HepG2 (cell line): ENCODE results near the gene OBP2A. TPM values are rescaled to one million over a fixed set of nuclear protein-coding genes. Genes with fewer than 3 reads are reported as not detected.

Experiments used
- ATAC-seq: fragments of 200-7000 bp; cut with Tn5 transposase; 3 replicates; pipeline ENCODE4 v1.9.1; 2020; ENCODE audit warnings: mild to moderate bottlenecking, moderate library complexity
- BruUV-seq: library from RNA; stranded (reverse); fragments of 400-500 nt; replicated peaks from 2 replicates; lab custom pipeline; 2021; lab: Mats Ljungman, UMichigan
- CTCF ChIA-PET: fragments of 300-600 bp; formaldehyde crosslinking; extraction: SDS; loops from one replicate; lab custom pipeline; 2021; ENCODE audit warnings: low total read pairs, inconsistent platforms, low intra/inter-chr PET ratio; lab: Yijun Ruan, JAX
- POLR2A ChIA-PET: fragments of 350-600 bp; sonication (Branson Sonifier 250); formaldehyde crosslinking; loops from one replicate; lab custom pipeline; 2020; ENCODE audit warnings: antibody characterized with exemption, inconsistent platforms; lab: Yijun Ruan, JAX
- DNase-seq: peaks from one replicate; pipeline ENCODE4 v3.0.0-alpha.2; 2015; ENCODE audit warnings: low spot score
- FAIRE-seq: peaks from 3 replicates; lab custom pipeline; 2011; peaks lifted over from hg19 to GRCh38; lab: Jason Lieb, UNC
- H2AFZ ChIP-seq: one replicate; pipeline ENCODE4 v1.6.1; 2011; ENCODE audit warnings: low read length, inconsistent platforms
- H3K27ac ChIP-seq: fragments of 300-600 bp; 3 replicates; pipeline ENCODE4 v1.8.0; 2011; ENCODE audit warnings: mixed run types, mild to moderate bottlenecking, mixed read lengths, low read length, inconsistent platforms; ENCODE audit not compliant: insufficient read depth; ENCODE audit errors: extremely low read length
- H3K27me3 ChIP-seq, 2 experiments: fragments of 200-600 bp in 1 of 2; 2 replicates in 1 of 2; 3 replicates in 1 of 2; pipeline versions ENCODE4 v1.6.0 to v1.8.0; 2011; ENCODE audit warnings: low read length in 2 of 2, mild to moderate bottlenecking in 2 of 2, moderate library complexity in 2 of 2, inconsistent platforms in 1 of 2; ENCODE audit not compliant: insufficient read depth in 2 of 2, control insufficient read depth in 1 of 2
- H3K36me3 ChIP-seq, 2 experiments: fragments of 200-600 bp in 1 of 2; replicated peaks in 1 of 2; 2 replicates in 1 of 2; 3 replicates in 1 of 2; pipeline versions ENCODE4 v1.5.1 to v1.8.0; 2011; ENCODE audit warnings: low read length in 2 of 2, inconsistent platforms in 1 of 2; ENCODE audit not compliant: insufficient read depth in 2 of 2, control insufficient read depth in 1 of 2
- H3K4me1 ChIP-seq: 2 replicates; pipeline ENCODE4 v1.5.1; 2012; ENCODE audit warnings: low read length, inconsistent platforms; ENCODE audit not compliant: insufficient read depth
- H3K4me2 ChIP-seq: 2 replicates; pipeline ENCODE4 v1.6.0; 2011; ENCODE audit warnings: low read depth, low read length, inconsistent platforms
- H3K4me3 ChIP-seq, 3 experiments: fragments of 200-600 bp in 1 of 3; sonication (generic), shearing (Covaris generic) in 1 of 3; replicated peaks in 1 of 3; 2 replicates each; pipeline ENCODE4 v1.5.1; 2011 to 2016; ENCODE audit warnings: low read length in 3 of 3, inconsistent platforms in 2 of 3, low read depth in 2 of 3, mild to moderate bottlenecking in 2 of 3, control low read depth in 1 of 3, mixed read lengths in 1 of 3; ENCODE audit not compliant: insufficient read depth in 1 of 3
- H3K79me2 ChIP-seq: one replicate; pipeline ENCODE4 v1.6.1; 2011; ENCODE audit warnings: low read length, inconsistent platforms; ENCODE audit not compliant: insufficient read depth
- H3K9ac ChIP-seq: 2 replicates; pipeline ENCODE4 v1.6.0; 2011; ENCODE audit warnings: mild to moderate bottlenecking, low read depth, low read length, inconsistent platforms; ENCODE audit not compliant: insufficient read depth
- H3K9me3 ChIP-seq: 2 replicates; pipeline ENCODE4 v1.5.1; 2012; ENCODE audit warnings: mild to moderate bottlenecking, low read length
- H4K20me1 ChIP-seq: 2 replicates; pipeline ENCODE4 v1.6.0; 2011; ENCODE audit warnings: inconsistent platforms, mild to moderate bottlenecking, low read length, moderate library complexity; ENCODE audit not compliant: insufficient read depth
- SAP130 ChIP-seq: IDR thresholded peaks from 2 replicates; pipeline ENCODE4 v1.6.1; 2016; ENCODE audit warnings: low read depth
- SMAD3 ChIP-seq: sonication (generic); formaldehyde crosslinking; IDR thresholded peaks from 2 replicates; pipeline ENCODE4 v1.4.0; 2020; ENCODE audit warnings: missing genetic modification reagents
- TARDBP ChIP-seq: sonication (generic); formaldehyde crosslinking; IDR thresholded peaks from 2 replicates; pipeline ENCODE4 v1.8.0; 2022; ENCODE audit warnings: mild to moderate bottlenecking, missing genetic modification reagents
- TRIM24 ChIP-seq: sonication (generic); formaldehyde crosslinking; IDR thresholded peaks from 2 replicates; pipeline ENCODE4 v1.8.0; 2022; ENCODE audit warnings: mild to moderate bottlenecking, missing genetic modification reagents
- ZNF333 ChIP-seq: sonication (generic); formaldehyde crosslinking; IDR thresholded peaks from 2 replicates; pipeline ENCODE4 v1.4.0; 2020; ENCODE audit warnings: mild to moderate bottlenecking, missing genetic modification reagents, borderline replicate concordance
- ZNF335 ChIP-seq: sonication (generic); formaldehyde crosslinking; IDR thresholded peaks from 2 replicates; pipeline ENCODE4 v1.4.0; 2020; ENCODE audit warnings: missing genetic modification reagents
- ZNF34 ChIP-seq: sonication (generic); formaldehyde crosslinking; IDR thresholded peaks from 2 replicates; pipeline ENCODE4 v1.4.0; 2020; ENCODE audit warnings: mild to moderate bottlenecking, missing genetic modification reagents, borderline replicate concordance
- ZNF547 ChIP-seq: sonication (generic); formaldehyde crosslinking; IDR thresholded peaks from 2 replicates; pipeline ENCODE4 v1.5.1; 2020; ENCODE audit warnings: mild to moderate bottlenecking, missing genetic modification reagents
- WGBS: methylation state at CpG from one replicate; pipeline ENCODE4 v1.1.6; 2017; ENCODE audit warnings: low lambda C conversion rate; 5-methylcytosine and 5-hydroxymethylcytosine counted together
- in situ Hi-C: cut with HindIII; loops from 2 replicates; pipeline ENCODE4 v1.10.0; 2017; ENCODE audit warnings: low pct_unique_long_range_greater_than_20kb; ENCODE audit not compliant: extremely low pct_ligation_motif_present
- intact Hi-C: fragments of 100-400 bp; cut with micrococcal nuclease; formaldehyde crosslinking; loops from one replicate; pipeline ENCODE4 v1.10.0; 2022; ENCODE audit not compliant: unreplicated experiment
- polyA plus RNA-seq, 8 experiments: library from polyadenylated mRNA; depleted of rRNA in 3 of 8; stranded (reverse) in 7 of 8; unstranded in 1 of 8; fragments of >200 nt; fragmentation: Illumina TruSeq in 4 of 8; extraction: Trizol in 4 of 8; gene quantifications; 2 replicates each; pipeline versions ENCODE4 v1.2.1 to v1.2.3, GENCODE V29; 2011 to 2016; ENCODE audit warnings: low read depth in 4 of 8, missing spikeins in 1 of 8, mixed read lengths in 1 of 8; ENCODE audit not compliant: insufficient read depth in 1 of 8
- total RNA-seq, 5 experiments: library from RNA; depleted of rRNA; stranded (reverse); fragments of >200 nt; fragmentation: Illumina TruSeq; extraction: Trizol; gene quantifications; 2 replicates each; pipeline ENCODE4 v1.2.3, GENCODE V29; 2016; ENCODE audit warnings: low read depth in 1 of 5
- TF ChIP-seq, protein P1 (sequence below): sonication (generic); formaldehyde crosslinking; IDR thresholded peaks from 2 replicates; pipeline ENCODE4 v1.4.0; 2020; ENCODE audit warnings: missing genetic modification reagents, borderline replicate concordance
- TF ChIP-seq, protein P2 (sequence below): sonication (generic); formaldehyde crosslinking; IDR thresholded peaks from 2 replicates; pipeline ENCODE4 v1.4.0; 2020; ENCODE audit warnings: missing genetic modification reagents, mild to moderate bottlenecking, borderline replicate concordance
- TF ChIP-seq, protein P3 (sequence below): sonication (generic); formaldehyde crosslinking; IDR thresholded peaks from 2 replicates; pipeline ENCODE4 v1.9.0; 2021; ENCODE audit warnings: missing genetic modification reagents, mild to moderate bottlenecking, borderline replicate concordance
- TF ChIP-seq, protein P4 (sequence below): sonication (generic); formaldehyde crosslinking; IDR thresholded peaks from 2 replicates; pipeline ENCODE4 v1.4.0; 2020; ENCODE audit warnings: missing genetic modification reagents

OBP2A gene
- total and polyA plus RNA-seq, 2 of the 13 experiments (the other 11 are each of a cell fraction or from before 2014, with no cell fraction given): 0.32 TPM; not detected in 1

DNA sequence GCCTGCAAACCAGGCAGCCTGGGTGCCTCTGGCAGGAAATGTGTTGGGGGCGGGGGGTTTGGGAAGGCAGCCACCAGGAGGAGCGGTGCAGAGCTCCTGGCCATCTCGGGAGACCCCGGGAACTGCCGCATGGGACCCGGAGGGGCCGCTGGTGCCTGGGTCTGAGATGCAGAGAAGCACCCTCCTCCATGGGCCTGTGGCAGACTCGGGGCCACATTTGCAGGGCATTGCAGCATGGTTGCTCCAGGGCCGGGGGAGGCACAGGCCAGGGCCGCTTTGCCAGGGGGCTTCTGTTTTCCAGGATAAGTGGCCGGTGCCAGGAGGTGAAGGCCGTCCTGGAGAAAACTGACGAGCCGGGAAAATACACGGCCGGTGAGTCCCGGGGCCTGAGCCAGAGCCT lies 23.0 kb upstream of the OBP2A start:
- H3K4me2 ChIP-seq: no peak overlapping the region
- no peak overlapping the region for H3K27ac ChIP-seq
- no peak overlapping the region for H2AFZ ChIP-seq
- in situ Hi-C loops: no loop called here
- H4K20me1 ChIP-seq: no peaks in the 10 kb centered on the region
- H3K4me3 ChIP-seq: no peak overlapping the region
- H3K9me3 ChIP-seq: no peaks in the 10 kb centered on the region
- intact Hi-C loops: no loop called here
- FAIRE-seq: no peak
- 30% methylated on average over 7 of the region's 17 CpGs for WGBS
- no peak overlapping the region for H3K9ac ChIP-seq
- no peaks in the 10 kb centered on the region for H3K36me3 ChIP-seq
- H3K27me3 ChIP-seq: peaks cover 8 to 50% of the 10 kb centered on the region in 2 experiments
- CTCF ChIA-PET: no interaction called here
- POLR2A ChIA-PET: no interaction called here
- no peak for ATAC-seq
- H3K4me1 ChIP-seq: peaks cover 9% of the 10 kb centered on the region
- DNase-seq: no peak
- no TSS peak for BruUV-seq
- H3K79me2 ChIP-seq: no peaks in the 10 kb centered on the region
- TF ChIP-seq TRIM24 (no peak), SAP130 (CRISPR knock-in tag) (no peak), ZNF34 (CRISPR knock-in tag) (no peak), SMAD3 (CRISPR knock-in tag) (no peak), ZNF547 (CRISPR knock-in tag) (no peak), ZNF335 (CRISPR knock-in tag) (no peak), TARDBP (no peak), ZNF333 (CRISPR knock-in tag) (no peak)
- TF ChIP-seq, protein P1, sequence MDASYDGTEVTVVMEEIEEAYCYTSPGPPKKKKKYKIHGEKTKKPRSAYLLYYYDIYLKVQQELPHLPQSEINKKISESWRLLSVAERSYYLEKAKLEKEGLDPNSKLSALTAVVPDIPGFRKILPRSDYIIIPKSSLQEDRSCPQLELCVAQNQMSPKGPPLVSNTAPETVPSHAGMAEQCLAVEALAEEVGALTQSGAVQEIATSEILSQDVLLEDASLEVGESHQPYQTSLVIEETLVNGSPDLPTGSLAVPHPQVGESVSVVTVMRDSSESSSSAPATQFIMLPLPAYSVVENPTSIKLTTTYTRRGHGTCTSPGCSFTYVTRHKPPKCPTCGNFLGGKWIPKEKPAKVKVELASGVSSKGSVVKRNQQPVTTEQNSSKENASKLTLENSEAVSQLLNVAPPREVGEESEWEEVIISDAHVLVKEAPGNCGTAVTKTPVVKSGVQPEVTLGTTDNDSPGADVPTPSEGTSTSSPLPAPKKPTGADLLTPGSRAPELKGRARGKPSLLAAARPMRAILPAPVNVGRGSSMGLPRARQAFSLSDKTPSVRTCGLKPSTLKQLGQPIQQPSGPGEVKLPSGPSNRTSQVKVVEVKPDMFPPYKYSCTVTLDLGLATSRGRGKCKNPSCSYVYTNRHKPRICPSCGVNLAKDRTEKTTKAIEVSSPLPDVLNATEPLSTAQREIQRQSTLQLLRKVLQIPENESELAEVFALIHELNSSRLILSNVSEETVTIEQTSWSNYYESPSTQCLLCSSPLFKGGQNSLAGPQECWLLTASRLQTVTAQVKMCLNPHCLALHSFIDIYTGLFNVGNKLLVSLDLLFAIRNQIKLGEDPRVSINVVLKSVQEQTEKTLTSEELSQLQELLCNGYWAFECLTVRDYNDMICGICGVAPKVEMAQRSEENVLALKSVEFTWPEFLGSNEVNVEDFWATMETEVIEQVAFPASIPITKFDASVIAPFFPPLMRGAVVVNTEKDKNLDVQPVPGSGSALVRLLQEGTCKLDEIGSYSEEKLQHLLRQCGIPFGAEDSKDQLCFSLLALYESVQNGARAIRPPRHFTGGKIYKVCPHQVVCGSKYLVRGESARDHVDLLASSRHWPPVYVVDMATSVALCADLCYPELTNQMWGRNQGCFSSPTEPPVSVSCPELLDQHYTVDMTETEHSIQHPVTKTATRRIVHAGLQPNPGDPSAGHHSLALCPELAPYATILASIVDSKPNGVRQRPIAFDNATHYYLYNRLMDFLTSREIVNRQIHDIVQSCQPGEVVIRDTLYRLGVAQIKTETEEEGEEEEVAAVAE: no peak
- TF ChIP-seq, protein P2, sequence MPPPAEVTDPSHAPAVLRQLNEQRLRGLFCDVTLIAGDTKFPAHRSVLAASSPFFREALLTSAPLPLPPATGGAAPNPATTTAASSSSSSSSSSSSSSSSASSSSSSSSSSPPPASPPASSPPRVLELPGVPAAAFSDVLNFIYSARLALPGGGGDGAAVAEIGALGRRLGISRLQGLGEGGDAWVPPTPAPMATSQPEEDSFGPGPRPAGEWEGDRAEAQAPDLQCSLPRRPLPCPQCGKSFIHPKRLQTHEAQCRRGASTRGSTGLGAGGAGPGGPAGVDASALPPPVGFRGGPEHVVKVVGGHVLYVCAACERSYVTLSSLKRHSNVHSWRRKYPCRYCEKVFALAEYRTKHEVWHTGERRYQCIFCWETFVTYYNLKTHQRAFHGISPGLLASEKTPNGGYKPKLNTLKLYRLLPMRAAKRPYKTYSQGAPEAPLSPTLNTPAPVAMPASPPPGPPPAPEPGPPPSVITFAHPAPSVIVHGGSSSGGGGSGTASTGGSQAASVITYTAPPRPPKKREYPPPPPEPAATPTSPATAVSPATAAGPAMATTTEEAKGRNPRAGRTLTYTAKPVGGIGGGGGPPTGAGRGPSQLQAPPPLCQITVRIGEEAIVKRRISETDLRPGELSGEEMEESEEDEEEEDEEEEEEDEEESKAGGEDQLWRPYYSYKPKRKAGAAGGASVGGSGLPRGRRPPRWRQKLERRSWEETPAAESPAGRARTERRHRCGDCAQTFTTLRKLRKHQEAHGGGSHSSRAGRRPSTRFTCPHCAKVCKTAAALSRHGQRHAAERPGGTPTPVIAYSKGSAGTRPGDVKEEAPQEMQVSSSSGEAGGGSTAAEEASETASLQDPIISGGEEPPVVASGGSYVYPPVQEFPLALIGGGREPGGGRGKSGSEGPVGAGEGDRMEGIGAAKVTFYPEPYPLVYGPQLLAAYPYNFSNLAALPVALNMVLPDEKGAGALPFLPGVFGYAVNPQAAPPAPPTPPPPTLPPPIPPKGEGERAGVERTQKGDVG (CRISPR knock-in tag): no peak
- TF ChIP-seq, protein P3, sequence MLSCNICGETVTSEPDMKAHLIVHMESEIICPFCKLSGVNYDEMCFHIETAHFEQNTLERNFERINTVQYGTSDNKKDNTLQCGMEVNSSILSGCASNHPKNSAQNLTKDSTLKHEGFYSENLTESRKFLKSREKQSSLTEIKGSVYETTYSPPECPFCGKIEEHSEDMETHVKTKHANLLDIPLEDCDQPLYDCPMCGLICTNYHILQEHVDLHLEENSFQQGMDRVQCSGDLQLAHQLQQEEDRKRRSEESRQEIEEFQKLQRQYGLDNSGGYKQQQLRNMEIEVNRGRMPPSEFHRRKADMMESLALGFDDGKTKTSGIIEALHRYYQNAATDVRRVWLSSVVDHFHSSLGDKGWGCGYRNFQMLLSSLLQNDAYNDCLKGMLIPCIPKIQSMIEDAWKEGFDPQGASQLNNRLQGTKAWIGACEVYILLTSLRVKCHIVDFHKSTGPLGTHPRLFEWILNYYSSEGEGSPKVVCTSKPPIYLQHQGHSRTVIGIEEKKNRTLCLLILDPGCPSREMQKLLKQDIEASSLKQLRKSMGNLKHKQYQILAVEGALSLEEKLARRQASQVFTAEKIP (CRISPR knock-in tag): no peak
- TF ChIP-seq, protein P4, sequence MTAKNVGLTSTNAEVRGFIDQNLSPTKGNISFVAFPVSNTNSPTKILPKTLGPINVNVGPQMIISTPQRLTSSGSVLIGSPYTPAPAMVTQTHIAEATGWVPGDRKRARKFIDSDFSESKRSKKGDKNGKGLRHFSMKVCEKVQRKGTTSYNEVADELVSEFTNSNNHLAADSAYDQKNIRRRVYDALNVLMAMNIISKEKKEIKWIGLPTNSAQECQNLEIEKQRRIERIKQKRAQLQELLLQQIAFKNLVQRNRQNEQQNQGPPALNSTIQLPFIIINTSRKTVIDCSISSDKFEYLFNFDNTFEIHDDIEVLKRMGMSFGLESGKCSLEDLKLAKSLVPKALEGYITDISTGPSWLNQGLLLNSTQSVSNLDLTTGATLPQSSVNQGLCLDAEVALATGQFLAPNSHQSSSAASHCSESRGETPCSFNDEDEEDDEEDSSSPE (CRISPR knock-in tag): no peak
